Vagina (tissue), 2 donors: Measurements from ENCODE around the gene SLC16A11.
"Not testable (repeated sequence)": the region's sequence is repeated elsewhere in the genome, so short reads cannot be mapped to it uniquely, and the experiment has no call there.

Experiments used
- CTCF ChIP-seq, 3 experiments: fragments of 450-650 bp in 2 of 3; fragments of 200-600 bp in 1 of 3; sonication (generic) in 1 of 3; IDR thresholded peaks; one replicate each; pipeline ENCODE4 v1.5.1; 2017 to 2019; ENCODE audit warnings: antibody characterized with exemption in 3 of 3, mild to moderate bottlenecking in 2 of 3, moderate library complexity in 2 of 3
- POLR2A ChIP-seq, 2 donors: fragments of 450-650 bp; IDR thresholded peaks; one replicate each; pipeline ENCODE4 v1.6.1; 2017; ENCODE audit warnings: antibody characterized with exemption in 2 of 2, mild to moderate bottlenecking in 2 of 2, moderate library complexity in 2 of 2

GRCh38 chr17:7089570-7089969, 45.7 kb upstream of the SLC16A11 start:
- TF ChIP-seq CTCF, POLR2A (IDR thresholded peaks at IDR 0.05): not testable (repeated sequence)
